MV-4-11 (cell line): ENCODE results near the gene CKAP5.

Experiments used
- DNase-seq: peaks from one replicate; lab custom pipeline; 2025; lab: John Stamatoyannopoulos, UW

The CKAP5 gene

DNA sequence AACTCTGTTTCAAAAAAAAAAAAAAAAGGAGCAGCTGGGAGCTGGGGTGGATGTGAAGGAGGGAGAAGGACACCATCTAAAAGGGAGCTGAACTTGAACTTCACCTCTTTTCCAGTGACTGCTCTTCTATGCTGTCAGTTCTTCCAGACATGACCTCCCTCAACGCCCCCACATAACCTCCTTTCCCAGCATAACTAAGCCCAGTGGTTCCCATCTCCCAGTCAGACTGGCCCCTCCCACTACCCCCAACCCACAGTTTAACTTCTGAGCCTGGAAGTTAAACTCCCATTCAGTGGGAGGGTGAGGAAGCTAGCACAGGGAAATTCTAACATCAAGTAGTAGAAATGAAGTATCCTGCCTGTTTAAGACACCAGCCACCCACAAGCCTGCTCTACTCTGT lies 147.5 kb downstream of the CKAP5 start:
- no peak for DNase-seq

DNA sequence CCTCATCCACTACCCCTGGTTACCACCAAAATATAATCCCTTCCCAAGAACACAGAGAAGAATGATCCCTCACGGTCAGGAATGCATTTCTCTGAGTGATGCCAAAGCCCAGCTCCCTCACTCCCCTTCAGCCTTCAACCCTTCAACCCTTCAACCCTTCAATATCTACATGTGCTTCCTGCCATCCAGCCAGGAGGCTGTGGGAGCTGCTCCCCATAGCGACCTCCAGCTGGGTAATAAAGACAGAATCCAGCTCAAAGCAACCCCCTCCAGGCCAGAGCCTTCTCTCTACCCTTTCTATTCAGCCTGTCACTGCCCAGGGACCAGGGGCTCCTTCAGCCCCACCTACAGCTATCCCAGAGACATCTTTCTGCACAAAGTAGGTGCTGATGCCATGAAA lies 148.4 kb downstream of the CKAP5 start:
- no peak for DNase-seq

DNA sequence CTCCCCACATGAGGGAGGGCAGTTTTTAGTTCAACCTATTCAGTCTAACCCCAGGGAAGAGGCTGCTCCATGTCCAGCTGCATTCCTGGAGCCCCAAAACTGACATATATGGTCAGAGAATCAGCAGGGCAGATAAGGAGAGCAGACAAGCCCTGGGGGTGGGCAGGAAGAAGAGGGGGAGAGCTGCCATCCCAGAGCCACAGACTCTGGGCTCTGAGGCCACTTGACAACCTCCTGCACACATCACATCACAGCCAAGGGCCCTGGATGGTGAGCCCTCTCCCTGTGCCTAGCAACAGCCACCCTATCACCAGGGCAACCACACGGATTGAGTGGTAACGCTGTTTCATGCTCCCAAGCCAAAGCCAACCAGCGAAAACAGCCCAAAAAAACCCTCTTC lies 148.8 kb downstream of the CKAP5 start:
- DNase-seq = no peak

DNA sequence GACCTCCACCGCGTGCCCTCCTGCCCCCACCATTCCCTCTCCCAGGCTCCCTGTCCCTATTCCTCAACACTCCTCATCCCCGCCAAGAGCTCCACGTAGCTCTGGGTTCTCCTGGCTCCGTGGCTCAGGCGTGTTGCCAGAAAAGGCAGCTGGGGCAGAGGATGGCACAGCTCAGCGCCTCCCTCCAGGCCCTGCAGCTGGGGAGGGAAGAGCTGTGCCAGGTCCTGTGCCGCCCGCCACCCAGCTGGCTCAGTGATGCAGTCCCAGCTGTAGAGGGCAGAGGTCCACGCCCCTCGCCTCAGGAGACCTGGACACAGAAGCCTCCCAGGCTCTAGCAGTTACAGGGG lies 149.9 kb downstream of the CKAP5 start:
- no peak for DNase-seq

DNA sequence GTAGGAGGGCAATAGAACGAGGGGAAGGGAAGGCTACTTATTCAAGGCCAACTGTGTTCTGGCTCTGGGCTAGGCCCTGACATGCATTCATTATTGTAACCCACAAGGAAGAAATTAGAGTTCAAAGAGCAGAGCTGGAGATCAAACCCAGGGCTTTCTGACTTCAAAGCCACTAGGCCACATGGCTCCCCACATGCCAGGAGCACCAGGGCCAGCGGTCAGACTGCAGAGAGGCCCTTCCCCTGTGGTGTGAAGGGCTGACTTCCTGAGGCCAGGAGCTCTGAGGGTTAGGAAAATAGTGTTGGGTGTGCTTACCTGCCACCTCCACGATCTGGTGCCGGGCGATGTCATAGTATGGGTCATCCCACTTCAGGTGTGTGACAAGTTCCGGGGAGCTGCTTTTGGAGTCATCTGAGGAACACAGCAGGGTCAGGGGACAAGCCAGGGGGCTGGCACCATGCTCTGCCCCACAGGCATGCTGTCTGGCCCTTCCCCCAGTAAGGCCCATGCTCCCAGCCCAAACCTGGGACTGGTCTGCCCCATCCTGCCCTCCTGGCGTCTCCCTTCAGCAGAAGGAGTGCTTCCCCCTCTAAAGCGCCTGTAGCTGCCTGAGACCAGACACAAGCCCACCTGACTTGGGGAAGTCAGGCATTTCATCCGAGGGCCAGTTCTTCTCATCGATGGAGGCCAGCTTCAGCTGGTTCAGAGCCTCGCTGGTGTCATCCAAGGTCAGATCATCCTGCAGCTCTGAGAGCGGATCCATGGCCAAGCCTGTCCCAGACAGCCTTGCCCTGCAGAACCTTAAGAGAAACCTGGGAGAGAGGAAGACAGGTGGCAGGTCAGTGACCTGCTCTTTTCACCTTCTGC lies 150.5 kb downstream of the CKAP5 start:
- no peak for DNase-seq

DNA sequence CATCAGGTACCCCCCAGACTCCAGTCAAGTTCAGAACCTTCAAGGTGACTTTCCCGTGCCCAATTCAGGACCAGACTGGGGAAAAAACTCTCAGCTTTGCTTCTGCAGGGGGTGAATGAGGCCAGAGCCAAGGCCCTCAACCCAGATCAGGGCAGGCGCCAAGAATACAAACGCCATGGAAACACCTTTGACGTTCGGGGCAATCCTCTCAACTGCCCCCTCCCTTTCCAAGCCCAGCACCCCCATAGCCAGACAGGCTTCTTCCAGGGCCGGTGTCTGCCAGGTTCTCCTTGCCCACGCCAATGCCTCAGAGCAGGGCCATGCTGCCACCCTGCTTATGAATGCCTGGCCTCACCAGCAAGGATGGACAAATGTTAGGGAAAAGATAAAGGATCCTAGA lies 151.5 kb downstream of the CKAP5 start:
- DNase-seq = no peak

DNA sequence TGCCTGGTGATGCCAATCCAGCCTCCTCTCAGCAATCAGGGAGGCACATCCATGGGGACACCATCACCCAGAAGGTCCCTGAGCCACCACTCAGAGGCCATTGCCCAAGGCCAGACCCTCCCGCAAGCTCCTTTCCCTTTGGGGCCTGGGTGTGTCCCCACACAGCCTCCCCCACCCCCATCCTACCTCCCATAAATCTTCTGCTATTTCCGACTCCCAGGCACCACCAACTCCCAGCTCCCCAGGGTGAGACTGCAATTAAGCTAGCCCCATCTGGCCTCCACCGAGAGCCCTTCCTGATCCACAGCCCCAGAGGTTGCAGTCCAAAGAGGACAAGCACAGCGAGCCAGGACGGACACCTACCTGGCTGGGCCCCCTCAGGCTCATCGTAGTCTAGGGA lies 152.0 kb downstream of the CKAP5 start:
- no peak for DNase-seq

DNA sequence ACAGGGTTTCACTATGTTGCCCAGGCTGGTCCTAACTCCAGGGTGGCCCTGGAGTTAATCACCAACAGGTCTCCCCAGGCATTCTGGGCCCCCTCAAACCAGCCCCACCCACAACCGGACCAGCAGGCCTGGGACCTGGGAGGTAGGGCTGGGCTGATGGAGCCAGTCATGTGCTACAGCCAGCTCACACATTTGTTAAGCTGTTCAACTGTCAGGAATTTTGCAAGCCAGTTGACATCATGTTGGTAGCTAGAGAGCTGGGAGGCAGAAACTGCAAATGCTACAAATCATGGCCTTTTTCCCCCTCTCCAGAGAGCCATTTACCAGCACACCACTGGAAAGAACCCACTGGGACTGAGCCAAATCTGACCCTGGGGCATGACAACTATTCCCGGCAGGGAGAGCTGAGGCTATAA lies 152.5 kb downstream of the CKAP5 start:
- DNase-seq = no peak
